Measurements from ENCODE around the gene FBXO5.
A peak's percentile ranks its signal among the peaks of the same experiment; 100 is the strongest.
"Not testable (repeated sequence)": the region's sequence is repeated elsewhere in the genome, so short reads cannot be mapped to it uniquely, and the experiment has no call there.

The FBXO5 gene, protein sequence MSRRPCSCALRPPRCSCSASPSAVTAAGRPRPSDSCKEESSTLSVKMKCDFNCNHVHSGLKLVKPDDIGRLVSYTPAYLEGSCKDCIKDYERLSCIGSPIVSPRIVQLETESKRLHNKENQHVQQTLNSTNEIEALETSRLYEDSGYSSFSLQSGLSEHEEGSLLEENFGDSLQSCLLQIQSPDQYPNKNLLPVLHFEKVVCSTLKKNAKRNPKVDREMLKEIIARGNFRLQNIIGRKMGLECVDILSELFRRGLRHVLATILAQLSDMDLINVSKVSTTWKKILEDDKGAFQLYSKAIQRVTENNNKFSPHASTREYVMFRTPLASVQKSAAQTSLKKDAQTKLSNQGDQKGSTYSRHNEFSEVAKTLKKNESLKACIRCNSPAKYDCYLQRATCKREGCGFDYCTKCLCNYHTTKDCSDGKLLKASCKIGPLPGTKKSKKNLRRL

GRCh38 chr6:152982904-152983636, at the start of gene FBXO5:
Gene FBXO5, minus strand, starts transcription at chr6:152983041. Its CDS starts 82 bp downstream, at chr6:152982959.
- peak; percentile 98 for DNase-seq

DNA sequence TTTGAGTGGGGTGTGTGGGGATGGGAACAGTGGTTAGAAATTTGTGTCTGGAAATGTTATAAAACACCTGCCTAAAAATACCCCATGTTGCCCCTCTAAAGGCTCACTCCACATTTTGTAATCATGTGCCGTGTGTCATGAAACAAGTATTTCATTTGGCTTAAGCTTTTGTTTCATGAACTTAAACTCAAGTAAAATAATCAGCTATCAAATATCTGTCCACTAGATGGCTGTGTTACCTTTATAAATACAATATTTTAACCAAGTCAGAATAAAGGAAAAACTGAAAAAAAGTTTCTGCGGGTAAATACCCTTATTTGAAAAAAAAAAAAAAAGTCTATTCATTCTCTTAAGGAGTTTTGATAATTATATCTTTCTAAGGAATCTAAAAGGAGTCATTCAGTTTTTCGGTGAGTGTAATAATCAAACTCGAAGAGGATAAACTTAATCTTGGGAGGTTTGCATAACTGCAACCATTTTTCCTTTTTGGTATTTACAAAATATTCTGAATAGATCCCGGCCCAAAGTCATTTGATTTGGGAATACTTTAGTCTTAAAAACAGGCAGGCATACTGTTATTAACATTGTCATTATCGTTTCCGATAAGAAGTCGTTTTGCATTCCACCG, 49.5 kb upstream of the FBXO5 start:
- no peak for DNase-seq

DNA sequence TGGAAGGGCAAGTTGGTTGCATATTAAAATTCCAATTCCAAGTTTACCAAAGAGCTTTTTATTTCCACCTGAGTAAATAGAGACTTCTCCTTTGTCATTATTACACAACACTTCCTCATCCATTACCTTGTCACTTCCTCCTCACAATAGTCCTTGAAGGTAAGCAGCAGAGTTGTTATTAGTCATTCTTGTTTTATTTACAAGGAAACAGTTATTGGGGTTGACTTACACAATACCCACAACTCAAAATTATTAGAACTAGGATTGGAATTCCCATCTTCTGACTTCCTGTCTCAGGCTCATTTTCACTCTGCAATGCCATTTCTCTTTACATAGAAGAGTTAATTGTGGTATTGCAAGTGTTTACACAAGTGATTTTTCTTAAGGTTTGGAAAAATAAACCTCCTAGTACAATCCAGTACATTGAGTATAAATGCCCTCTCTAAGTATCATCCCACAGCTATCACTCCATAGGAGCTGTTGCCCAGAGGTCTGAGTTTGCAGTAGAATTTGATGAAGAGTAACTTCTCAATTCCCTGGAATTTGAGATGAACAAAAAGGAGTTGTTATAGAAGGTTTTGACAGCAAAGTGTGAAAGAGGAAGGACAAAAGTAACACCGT, 48.6 kb upstream of the FBXO5 start:
- no peak for DNase-seq

GRCh38 chr6:153028963-153029362, 46.1 kb upstream of the FBXO5 start:
- DNase-seq: no peak

- no peak for DNase-seq
Measured at GRCh38 chr6:153028286-153028685, 45.4 kb upstream of the FBXO5 start.

GRCh38 chr6:153027480-153027879, 44.6 kb upstream of the FBXO5 start:
- no peak for DNase-seq

GRCh38 chr6:153024709-153025017, 41.8 kb upstream of the FBXO5 start:
- no peak for DNase-seq

DNA sequence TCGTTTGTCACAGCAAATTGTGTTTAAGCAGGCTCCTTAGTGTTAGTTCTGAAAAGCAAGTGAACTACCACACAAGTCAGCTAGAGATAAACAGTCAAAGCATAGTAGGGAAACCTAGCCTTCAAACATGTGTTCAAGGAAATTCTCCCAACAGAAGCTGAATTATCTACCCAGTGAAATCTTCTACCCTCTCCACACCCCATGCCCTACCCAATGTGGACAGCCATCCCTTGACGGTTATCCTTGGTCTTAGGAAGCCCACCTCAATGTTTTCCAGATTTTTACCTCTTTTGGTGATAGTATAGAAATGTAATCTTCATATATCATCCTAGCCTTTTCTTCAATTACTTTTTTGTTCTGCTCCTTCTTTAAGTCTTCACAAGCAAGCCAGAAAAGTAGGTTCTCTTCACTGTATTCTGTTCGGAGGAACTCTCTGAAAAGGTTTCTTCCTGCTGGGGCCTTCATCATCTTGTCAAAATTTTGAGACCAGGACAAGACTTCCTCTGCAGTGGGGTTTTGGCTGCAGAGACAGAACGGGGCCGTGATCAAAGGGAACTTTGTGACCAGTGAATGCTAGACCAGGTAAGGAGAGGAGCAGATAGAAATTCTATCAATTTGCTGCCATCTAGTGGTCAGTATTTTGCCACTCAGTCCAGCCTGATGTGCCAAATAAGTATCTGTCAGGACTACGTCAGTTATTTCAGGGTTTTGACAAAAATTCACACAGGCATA, 41.3 kb upstream of the FBXO5 start:
- DNase-seq: peak; percentile 44

- DNase-seq: no peak
Measured at GRCh38 chr6:153018355-153018754, 35.5 kb upstream of the FBXO5 start.

- no peak for DNase-seq
Measured at GRCh38 chr6:153016846-153017245, 34.0 kb upstream of the FBXO5 start.

DNA sequence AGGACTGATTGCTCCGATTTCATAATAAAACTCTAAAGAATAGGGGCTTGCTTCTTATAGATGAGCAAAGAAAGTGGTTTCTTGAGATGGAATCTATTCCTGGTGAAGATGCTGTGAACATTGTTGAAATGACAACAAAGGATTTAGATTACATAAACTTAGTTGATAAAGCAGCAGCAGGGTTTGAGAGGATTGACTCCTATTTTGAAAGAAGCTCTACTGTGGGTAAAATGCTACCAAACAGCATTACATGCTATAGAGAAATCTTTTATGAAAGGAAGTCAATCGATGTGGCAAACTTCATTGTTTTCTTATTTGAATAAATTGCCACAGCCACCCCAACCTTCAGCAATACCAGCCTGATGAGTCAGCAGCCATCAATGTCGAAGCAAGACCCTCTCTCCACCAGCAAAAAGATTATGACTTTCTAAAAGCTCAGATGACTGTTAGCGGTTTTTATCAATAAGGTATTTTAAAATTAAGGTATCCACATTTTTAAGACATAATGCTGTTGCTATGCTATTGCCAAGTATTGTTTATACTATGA, 32.3 kb upstream of the FBXO5 start:
- DNase-seq: no peak

- no peak for DNase-seq
Measured at GRCh38 chr6:153013438-153013837, 30.6 kb upstream of the FBXO5 start.

DNA sequence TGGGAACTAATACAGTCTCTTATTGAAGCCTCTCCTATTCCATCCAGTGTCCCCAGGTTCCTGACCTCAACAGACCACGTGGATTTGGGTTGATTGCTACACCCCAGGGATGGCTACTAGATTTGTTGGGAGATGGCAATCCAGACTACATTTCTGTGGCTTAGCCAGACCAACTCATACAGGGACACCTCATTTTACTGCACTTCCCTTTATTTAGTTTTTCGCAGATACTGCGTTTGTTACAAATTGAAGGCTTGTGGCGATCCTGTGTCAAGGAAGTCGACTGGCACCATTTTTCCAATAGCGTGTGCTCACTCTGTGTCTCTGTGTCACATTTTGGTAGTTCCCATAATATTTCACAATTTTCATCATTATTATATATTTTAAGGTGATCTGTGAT, 30.0 kb upstream of the FBXO5 start:
- no peak for DNase-seq

GRCh38 chr6:153003366-153003690, 20.5 kb upstream of the FBXO5 start:
- DNase-seq: peak; percentile 46

GRCh38 chr6:153002613-153003365, 19.9 kb upstream of the FBXO5 start, which contains the start of gene MTRF1L:
Gene MTRF1L, minus strand, starts transcription at chr6:153002709. Its CDS starts 24 bp downstream, at chr6:153002685.
- peak; percentile 94 for DNase-seq

DNA sequence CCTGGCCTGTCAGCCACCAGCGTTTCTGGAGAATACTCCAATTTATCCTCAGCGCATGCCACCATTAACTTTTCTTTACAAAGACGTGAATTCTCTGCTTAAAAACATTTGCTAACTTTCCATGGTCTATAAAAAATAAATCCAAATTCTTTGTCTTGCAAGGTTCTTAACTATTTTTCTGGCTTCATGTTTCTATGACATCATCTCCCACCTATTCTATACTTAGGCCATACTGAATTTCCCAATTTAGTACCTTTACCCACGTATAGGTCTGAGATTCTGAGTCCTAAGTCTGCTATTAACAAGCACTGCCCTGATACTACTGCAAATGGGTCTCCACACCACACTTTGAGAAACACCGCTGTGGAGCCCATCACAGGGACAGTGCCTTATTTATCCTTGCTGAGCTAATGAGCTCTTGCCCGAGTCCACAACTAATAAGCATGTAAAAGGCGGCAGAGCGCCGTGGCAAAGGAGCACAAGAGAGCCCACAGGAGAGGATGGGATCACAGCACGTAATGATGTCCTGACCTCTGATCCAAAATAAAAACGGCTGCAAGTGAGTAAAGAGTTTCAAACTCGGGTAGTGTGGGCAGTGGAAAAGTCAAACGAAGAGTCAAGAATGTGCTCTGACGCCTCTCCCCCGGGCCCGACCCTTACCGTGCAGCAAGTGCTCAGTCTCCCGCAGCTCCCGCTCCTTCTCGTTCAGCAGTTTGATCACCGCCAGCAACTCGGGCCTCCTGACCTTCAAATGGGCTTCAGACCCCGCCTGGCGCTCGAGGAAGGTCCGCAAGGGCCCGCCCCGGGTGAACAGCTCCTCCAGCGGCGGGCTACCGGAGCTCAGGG, 19.1 kb upstream of the FBXO5 start:
- DNase-seq: peak; percentile 52

DNA sequence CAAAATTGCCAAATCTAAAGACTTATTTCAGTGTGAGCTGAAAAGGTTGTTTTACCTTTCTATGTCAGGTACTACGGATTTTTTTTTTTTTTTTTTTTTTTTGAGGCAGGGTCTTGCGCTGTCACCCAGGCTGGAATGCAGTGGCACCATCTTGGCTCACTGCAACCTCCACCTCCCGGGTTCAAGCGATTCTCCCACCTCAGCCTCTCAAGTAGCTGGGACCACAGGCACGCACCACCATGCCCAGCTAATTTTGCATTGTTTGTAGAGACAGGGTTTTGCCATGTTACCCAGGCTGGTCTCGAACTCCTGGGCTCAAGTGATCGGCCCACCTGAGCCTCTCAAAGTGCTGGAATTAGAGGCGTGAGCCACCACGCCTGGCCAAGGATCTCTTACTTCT, 17.9 kb upstream of the FBXO5 start:
- DNase-seq: not testable (repeated sequence)

- DNase-seq: no peak
Measured at GRCh38 chr6:153000243-153000642, 17.4 kb upstream of the FBXO5 start.

DNA sequence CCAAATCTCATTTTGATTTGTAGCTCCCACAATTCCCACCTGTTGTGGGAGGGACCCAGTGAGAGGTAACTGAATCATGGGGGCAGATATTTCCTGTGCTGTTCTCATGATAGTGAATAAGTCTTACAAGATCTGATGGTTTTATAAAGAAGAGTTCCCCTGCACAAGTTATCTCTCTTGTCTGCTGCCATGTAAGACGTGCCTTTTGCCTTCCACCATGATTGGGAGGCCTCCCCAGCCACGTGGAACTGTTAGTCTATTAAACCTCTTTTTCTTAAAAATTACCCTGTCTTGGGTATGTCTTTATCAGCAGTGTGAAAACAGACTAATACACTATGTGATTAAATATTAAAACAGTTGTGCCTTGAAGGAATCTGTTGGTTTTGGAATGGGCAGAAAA, 16.7 kb upstream of the FBXO5 start:
- DNase-seq: not testable (repeated sequence)

DNA sequence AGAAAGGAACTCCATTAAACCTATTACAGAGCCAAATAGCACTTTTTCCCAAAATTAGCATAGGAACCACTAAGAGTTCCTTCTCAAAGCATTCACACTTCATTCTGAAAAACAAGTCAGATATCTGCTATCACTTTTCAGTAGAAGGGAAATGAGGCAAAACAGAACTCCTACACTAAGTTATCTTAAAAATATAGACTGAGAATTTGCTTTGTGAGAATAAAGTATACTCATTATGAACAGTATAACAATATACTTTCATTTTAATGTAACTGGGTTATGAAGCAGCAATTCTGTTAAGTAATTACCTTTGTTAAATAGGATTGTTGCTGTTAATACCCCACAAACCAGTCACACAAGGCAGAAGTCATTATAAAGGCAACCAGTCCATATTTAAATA, 11.0 kb upstream of the FBXO5 start:
- no peak for DNase-seq

GRCh38 chr6:152993431-152993830, 10.6 kb upstream of the FBXO5 start:
- DNase-seq: no peak

Measured in right forelimb (tissue), 1 donor.